Hepatocyte (in vitro differentiated cells): Measurements from ENCODE around the gene SLC5A12.

Experiments
- CTCF ChIP-seq: fragments of 200-600 bp; sonication (generic); IDR thresholded peaks from 2 replicates; pipeline ENCODE4 v1.5.1; 2016; ENCODE audit warnings: antibody characterized with exemption, mild to moderate bottlenecking; ENCODE audit not compliant: poor library complexity
- EZH2 ChIP-seq: fragments of 200-600 bp; sonication (generic); IDR thresholded peaks from 2 replicates; pipeline ENCODE4 v1.6.1; 2016; ENCODE audit warnings: antibody characterized with exemption, mild to moderate bottlenecking, borderline replicate concordance

- TF ChIP-seq CTCF: no peak
- TF ChIP-seq EZH2: no peak
Observed at GRCh38 chr11:26762089-26762488, 40.2 kb upstream of the SLC5A12 start.
